GM23338 (cell line): Measurements from ENCODE around the gene COQ8B.

Source experiments
- CREB1 ChIP-seq: fragments of 250-450 bp; sonication (Bioruptor Pico); IDR thresholded peaks from 2 replicates; pipeline ENCODE4 v1.5.0; 2020; ENCODE audit warnings: low read depth, mild to moderate bottlenecking, moderate library complexity
- CTCF ChIP-seq, 2 experiments: fragments of 200-600 bp in 1 of 2; sonication (generic) in 1 of 2; conservative IDR thresholded peaks; 2 replicates each; pipeline versions ENCODE4 v1.5.1 to v1.6.1; 2016 to 2017; ENCODE audit warnings: antibody characterized with exemption in 2 of 2, low read depth in 2 of 2, mild to moderate bottlenecking in 2 of 2, moderate library complexity in 1 of 2
- EZH2 ChIP-seq: fragments of 200-600 bp; sonication (generic); IDR thresholded peaks from one replicate; pipeline ENCODE4 v1.8.0; 2017; ENCODE audit warnings: antibody characterized with exemption, mild to moderate bottlenecking, low read depth; ENCODE audit not compliant: unreplicated experiment
- EZH2phosphoT487 ChIP-seq: fragments of 200-600 bp; sonication (generic); IDR thresholded peaks from one replicate; pipeline ENCODE4 v1.8.1; 2018; ENCODE audit warnings: antibody characterized with exemption; ENCODE audit not compliant: unreplicated experiment
- POLR2AphosphoS5 ChIP-seq: IDR thresholded peaks from 2 replicates; pipeline ENCODE4 v1.6.1; 2016; ENCODE audit warnings: antibody characterized with exemption, low read depth
- REST ChIP-seq: IDR thresholded peaks from one replicate; pipeline ENCODE4 v1.6.1; 2018; ENCODE audit warnings: antibody characterized with exemption; ENCODE audit not compliant: unreplicated experiment

GRCh38 chr19:40661616-40662015, 55.1 kb downstream of the COQ8B start:
- TF ChIP-seq EZH2 (no peak), CTCF (conservative IDR thresholded peaks at IDR 0.05; ENCODE audit: low read depth in 2 of 2) (no peak), EZH2phosphoT487 (no peak), REST (no peak), CREB1 (CRISPR knock-in tag) (no peak), POLR2AphosphoS5 (no peak)
